ENCODE measurements around the gene KCNB1.
"Not testable (repeated sequence)": the region's sequence is repeated elsewhere in the genome, so short reads cannot be mapped to it uniquely, and the experiment has no call there.

Gene KCNB1

GRCh38 chr20:49346682-49347081 lies 135.8 kb downstream of the KCNB1 start:
- no peak for DNase-seq

DNA sequence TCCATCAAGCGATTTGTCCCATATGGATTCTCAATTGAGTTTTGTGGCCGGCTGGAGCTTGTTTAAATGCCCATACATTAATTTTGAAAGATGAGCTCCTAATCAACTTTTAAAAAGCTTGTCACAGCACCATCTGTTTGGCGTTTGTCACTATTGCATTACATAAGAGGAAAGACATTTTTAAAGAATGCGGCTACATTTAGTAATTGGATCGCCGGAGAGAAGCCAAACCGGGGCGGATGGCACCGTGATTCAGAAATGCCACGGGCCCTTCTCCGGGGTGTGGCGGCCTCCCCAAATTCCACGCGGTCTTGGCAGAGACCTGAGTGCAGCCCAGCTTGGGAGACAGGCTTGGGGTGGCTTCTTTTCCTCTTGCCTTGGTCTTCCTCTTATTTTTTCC lies 136.9 kb downstream of the KCNB1 start:
- DNase-seq, result peak; percentile 85

GRCh38 chr20:49344975-49345374 lies 137.5 kb downstream of the KCNB1 start:
- DNase-seq, result peak; percentile 95

DNA sequence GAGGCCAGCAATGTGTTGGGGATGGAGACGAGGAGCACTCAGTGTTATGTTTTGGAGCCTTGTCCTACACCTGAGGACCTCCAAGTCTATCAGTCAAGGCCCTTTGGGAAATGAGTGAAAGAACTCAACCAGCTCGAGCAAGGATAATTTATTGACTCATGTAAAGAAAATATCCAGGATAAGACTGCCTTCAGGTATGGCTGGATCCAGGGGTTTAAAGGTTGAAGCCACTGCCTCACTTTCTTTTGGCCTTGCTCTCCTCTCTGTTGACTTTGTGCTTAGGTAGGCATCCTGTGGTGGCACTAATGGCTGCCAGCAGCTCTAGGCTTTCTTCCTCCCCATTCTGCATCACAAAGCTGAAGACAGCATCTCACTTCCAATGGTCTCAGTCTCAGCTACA lies 138.3 kb downstream of the KCNB1 start:
- no peak for DNase-seq

DNA sequence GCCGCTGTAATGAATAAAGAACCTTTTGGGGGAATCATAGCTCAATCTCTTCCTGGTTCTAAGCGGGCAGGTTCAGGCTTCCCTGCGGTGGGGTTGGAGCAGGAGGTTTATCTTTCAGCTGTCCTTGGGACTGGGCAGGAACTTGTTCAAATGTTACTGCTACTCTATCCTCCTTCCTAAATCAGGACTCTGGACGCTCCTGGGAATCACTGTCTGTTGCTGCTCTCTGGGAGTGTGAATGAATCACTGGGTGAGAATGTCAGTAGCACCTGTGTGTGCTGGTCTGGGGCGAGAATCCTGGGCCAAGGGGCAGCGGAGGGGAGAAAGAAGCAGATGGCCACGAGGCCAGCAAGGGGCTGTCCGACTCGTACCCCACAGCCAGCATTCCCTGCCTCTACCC lies 139.2 kb downstream of the KCNB1 start:
- DNase-seq, result no peak

DNA sequence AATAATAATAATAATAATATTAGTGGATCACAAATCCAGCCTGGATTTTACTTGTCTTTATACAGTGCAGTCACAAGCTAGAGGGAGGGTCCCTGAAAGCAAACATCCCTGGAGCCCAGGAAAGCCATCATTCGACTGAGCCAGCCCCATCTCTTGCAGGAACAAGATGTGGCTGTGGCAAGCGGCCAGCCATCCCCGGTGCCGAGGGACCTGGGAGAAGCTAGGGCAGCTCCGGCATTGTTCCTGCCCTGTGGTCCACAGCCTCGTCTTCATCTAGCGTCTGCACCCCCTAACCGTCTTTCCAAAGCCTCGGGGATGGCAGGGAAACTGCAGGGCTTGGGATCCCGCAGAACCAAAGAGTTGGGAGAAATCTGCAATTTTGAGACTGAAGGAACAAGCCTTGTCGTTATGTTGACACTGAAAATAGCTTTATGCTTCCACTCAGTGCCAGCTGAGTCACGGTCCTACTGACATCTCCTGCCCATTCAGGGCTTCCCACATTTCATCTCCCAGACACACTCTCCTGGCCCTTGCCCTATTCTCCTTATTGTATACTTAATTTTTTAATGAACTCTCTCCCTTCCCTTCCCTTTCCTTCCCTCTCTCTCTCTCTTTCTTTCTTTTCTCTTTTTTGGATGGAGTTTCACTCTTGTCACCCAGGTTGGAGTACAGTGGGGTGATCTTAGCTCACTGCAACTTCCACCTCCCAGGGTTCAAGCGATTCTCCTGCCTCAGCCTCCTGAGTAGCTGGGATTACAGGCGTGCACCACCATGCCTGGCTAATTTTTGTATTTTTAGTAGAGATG lies 142.1 kb downstream of the KCNB1 start:
- DNase-seq, result no peak

- DNase-seq, result no peak
Observed at GRCh38 chr20:49339123-49339522, 143.3 kb downstream of the KCNB1 start.

DNA sequence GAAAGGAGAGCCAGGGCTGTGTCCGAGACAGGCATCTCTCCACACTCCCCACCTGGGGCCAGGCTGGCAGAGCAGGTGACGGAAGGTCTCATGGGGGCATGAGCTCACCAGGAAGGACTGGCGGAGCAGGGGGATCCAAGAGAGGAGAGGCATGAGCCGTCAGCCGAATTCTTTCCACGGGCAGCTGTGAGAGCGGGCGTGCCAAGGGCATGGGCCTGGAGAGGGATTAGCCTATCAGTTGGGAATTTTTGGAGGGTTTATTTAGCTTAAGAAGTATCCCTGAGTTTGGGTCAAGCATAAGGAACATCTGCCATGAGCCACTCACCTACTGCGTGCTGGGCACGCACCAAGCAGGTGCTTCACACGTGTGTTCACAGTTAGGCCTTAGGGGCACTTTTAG lies 144.4 kb downstream of the KCNB1 start:
- DNase-seq, result no peak

DNA sequence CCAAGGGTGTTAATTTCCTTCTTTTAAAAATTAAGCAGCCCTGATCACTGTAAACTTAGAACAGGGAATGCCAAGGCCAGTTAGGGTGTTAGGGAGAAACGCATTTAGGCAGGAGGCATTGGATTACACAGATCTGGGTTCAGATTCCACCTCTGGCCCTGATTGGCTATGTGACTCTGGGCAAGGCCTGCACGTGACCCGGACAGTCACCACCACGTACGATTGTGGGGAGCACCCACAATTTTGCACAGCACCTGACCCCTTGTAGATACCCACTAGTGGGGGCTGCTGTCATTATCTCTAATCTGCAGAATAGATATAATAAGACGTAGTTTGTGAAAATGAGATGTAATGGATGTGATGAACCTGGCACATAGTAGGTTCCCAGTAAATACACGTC lies 145.1 kb downstream of the KCNB1 start:
- DNase-seq, result no peak

- no peak for DNase-seq
Observed at GRCh38 chr20:49336786-49337185, 145.7 kb downstream of the KCNB1 start.

GRCh38 chr20:49335476-49335875 lies 147.0 kb downstream of the KCNB1 start:
- no peak for DNase-seq

DNA sequence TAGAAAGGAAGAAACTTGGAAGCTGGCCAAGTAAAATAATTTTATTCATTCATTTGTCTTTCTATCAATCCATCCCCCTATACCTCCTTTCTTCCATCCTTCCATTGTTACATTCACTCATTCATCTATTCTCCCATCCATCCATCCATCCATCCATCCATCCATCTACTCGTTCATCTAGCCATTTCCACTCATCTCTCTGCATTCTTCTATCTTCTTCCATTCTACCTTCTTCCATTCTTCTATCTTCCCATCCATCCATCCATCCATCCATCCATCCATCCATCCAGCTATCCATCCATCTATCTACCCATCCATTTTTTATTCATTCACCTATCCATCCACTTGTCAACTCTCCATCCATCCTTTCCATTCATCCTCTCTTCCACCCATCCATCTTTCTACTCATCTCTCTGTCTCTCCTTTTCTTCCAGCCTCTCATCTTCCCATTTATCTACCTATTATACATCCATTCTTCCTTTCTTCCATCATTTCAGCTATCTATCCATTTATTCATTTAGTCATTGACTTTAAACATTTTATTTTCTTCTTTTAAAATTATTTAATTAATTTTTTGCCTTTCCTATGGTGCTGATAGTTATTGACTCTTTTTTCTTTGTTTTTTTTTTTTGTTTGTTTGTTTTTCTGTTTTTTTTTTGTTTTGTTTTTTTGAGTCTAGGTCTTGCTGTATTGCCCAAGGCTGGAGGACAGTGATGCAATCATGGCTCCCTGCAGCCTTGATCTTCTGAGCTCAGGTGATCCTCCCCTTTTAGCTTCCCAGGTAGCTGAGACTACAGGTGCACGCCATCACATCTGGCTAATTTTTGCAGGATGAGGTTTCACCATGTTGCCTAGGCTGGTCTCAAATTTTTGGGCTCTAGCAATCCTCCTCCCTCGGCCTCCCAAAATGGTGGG lies 151.5 kb downstream of the KCNB1 start:
- no peak for DNase-seq

DNA sequence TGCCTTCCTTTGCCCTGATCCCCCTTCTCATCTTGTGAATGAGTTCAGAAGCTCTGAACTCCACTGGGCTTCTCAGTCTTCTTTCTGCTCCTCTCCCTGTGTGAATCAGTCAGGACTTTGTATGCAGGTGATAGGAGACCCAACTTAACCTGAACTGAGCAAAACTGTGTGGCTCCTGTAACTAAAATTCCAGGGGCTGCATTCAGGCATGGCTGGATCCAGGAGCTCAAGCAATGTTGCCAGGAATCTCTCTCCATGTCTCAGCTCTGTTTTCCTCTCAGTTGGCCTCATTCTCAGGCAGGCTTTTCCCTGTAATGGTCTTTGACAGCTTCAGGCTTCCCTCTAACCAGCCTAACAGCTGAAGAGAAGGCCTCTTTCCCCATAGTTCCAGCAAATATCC lies 153.7 kb downstream of the KCNB1 start:
- DNase-seq, result no peak

DNA sequence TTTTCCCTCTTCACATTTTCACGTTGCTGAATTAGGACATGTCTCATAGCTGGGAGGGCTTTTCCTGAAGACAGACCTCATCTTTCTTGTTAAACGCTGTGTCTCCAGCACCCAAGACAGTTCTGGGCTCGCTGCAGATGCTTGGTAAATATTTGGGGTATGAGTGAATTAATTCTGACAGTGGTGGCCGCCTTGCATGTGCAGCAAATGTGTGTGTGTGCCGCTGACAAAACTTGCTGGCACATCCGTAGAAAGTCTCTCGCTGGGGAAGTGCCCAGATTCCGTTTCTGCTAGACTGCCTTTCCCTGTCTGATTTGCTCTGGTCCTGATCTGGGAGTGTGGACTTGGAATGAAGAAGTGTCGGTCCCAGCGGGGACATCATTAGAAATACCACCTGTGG lies 156.4 kb downstream of the KCNB1 start:
- DNase-seq, result peak; percentile 52

GRCh38 chr20:49324306-49324705 lies 158.2 kb downstream of the KCNB1 start:
- DNase-seq, result no peak

DNA sequence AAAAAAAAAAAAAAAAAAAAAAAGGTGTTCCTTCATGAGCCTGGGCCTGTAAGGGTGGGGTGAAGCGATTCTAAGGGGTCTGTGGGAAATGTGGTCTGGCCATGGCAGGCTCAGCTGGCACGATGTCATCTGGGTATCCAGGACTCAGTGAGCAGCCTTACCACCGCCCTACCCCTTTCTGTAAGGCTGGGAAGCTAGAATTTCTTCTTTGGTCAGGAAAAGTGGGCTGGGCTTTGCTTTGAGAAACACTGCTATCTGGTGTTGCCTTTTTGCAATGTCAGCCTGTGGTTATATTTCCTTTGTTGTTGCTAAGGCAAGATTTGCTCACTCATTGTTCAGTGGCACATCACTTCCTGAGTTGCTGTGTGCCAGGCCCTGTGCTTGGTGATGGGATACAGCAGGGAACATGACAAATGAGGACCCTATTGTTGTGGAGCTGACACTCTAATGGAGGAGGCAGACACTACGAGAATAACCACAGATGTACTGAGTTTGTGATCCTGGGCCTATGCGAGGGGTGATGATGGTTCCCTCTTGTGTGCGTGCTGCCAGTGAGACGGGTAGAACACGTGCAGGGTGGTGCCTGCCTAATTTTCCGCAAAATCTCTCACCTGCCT lies 158.7 kb downstream of the KCNB1 start:
- DNase-seq, result peak; percentile 67

DNA sequence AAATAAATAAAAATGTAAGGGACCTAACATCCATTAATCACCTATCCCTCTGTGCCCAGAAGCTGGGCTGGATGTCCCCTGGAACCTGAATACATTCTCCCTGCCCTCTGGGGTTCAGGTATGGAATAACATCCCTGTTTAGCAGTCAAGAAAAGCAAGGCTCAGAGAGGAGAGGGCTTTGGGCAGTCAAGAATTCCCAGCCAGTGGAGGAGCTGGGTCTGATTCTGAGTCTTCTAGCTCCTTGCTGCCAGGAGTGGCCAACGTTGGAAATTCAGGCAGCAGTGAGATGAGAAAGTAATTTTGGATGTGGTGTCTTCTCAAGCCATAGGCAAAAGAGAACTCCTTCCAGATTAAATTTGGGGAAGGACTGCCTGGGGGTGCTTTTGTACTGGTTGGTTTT lies 162.0 kb downstream of the KCNB1 start:
- DNase-seq, result peak; percentile 24

DNA sequence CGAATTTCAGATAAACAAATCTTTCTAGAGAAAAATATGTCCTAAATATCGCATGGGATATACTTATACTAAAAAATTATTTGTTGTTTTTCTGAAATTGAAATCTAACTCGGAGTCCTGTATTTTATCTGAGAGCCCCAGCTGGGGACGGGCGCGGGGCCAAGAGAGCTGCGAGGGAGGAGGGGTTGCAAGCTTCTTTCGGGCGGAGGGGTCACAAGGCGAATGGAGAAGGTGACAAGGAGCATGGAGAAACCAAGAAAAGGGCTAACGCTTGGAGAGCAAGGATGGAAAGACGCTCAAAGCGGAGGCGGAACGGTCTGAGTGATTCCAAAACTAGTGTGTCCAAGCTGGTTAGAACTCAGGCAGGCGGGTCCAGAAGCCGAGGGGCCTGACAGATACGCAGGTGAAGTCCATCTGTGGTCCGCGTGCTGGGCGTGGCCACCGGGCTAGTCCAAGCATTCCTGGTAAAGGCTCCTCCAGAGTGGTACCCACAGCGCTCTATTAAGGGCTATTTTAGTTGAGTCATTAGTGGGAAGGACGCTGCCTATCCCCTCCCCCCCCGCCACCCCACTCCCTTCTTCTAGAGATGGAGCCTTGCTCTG lies 163.2 kb downstream of the KCNB1 start:
- no peak for DNase-seq

GRCh38 chr20:49318430-49319207 lies 163.8 kb downstream of the KCNB1 start:
- no peak for DNase-seq

- DNase-seq, result no peak
Observed at GRCh38 chr20:49318091-49318429, 164.4 kb downstream of the KCNB1 start.

DNA sequence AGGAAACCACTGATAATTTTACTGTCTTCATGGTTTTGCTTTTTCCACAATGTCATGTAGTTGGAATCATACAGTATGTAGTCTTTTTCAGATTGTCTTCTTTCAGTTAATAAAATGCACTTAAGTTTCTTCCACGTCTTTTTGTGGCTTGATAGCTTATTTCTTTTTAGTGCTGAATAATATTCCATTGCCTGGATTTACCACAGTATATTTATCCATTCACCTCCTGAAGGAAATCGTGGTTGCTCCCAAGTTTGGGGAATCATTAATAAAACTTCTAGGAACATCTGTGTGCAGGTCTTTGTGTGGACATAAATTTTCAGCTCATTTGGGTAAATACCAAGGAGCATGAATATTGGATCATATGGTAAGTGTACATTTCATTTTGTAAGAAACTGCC lies 165.8 kb downstream of the KCNB1 start:
- DNase-seq, result no peak

DNA sequence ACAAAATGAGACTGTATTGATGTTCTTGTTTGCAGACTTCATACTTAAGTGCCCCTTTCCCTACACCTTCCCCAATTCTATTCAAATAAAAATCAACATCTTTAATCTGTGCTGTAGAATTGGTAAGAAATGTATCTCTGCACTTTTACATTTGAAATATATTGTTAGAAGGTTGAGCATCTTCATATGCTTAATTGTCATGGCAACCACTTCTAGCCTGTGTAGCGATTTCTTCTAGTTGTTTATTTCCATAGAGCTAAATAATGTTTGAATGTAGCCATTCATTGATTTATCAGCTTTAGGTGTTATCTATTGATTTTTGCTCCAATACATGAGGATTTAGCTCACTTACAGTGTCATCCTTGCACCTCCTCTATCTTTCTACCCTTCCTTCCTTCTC lies 166.9 kb downstream of the KCNB1 start:
- no peak for DNase-seq

DNA sequence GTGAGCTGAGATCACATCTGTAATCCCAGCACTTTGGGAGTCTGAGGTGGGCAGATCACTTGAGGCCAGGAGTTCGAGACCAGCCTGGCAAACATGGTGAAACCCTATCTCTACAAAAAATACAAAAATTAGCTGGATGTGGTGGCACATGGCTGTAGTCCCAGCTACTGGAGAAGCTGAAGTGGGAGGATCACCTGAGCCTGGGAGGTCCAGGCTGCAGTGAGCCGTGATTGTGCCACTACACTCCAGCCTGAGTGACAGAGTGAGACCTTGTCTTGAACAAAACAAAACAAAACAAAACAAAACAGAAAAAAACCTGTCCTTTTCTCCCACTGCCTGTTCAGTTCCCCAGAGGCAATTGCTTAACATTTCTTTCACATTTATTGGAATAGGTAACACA lies 168.4 kb downstream of the KCNB1 start:
- not testable (repeated sequence) for DNase-seq

All from fibroblast of skin of right quadriceps (primary cell).